Astrocyte (in vitro differentiated cells and primary cell): ENCODE measurements around the gene DHPS. TPM values are rescaled to one million over a fixed set of nuclear protein-coding genes. Genes with fewer than 3 reads are reported as not detected.
A peak's percentile ranks its signal among the peaks of the same experiment; 100 is the strongest.

Source experiments
- DNase-seq: peaks from one replicate; pipeline ENCODE4 v3.0.0-alpha.2; 2010; ENCODE audit warnings: low read depth
- FAIRE-seq: peaks from 2 replicates; lab custom pipeline; 2011; peaks lifted over from hg19 to GRCh38; lab: Jason Lieb, UNC
- H2AFZ ChIP-seq: 2 replicates; pipeline ENCODE4 v1.6.0; 2012; ENCODE audit warnings: low read depth, low read length, inconsistent platforms
- H3K27ac ChIP-seq: 2 replicates; pipeline ENCODE4 v1.5.1; 2011; ENCODE audit warnings: low read depth, low read length, inconsistent platforms
- H3K27me3 ChIP-seq: 2 replicates; pipeline ENCODE4 v1.6.0; 2011; ENCODE audit warnings: low read length, inconsistent platforms; ENCODE audit not compliant: insufficient read depth
- H3K36me3 ChIP-seq: 2 replicates; pipeline ENCODE4 v1.5.1; 2011; ENCODE audit warnings: low read length, inconsistent platforms; ENCODE audit not compliant: insufficient read depth
- H3K4me1 ChIP-seq: 2 replicates; pipeline ENCODE4 v1.5.1; 2011; ENCODE audit warnings: low read length, inconsistent platforms; ENCODE audit not compliant: insufficient read depth
- H3K4me2 ChIP-seq: 2 replicates; pipeline ENCODE4 v1.6.0; 2012; ENCODE audit warnings: low read length, inconsistent platforms
- H3K4me3 ChIP-seq: 2 replicates; pipeline ENCODE4 v1.5.1; 2011; ENCODE audit warnings: low read depth, mild to moderate bottlenecking, low read length, inconsistent platforms; ENCODE audit not compliant: insufficient read depth
- H3K79me2 ChIP-seq: 2 replicates; pipeline ENCODE4 v1.6.0; 2012; ENCODE audit warnings: mild to moderate bottlenecking, low read length, inconsistent platforms; ENCODE audit not compliant: insufficient read depth
- H3K9ac ChIP-seq: 2 replicates; pipeline ENCODE4 v1.6.0; 2012; ENCODE audit warnings: mild to moderate bottlenecking, low read length, inconsistent platforms
- H3K9me3 ChIP-seq: 2 replicates; pipeline ENCODE4 v1.5.1; 2012; ENCODE audit warnings: low read depth, mild to moderate bottlenecking, low read length, inconsistent platforms; ENCODE audit not compliant: insufficient read depth
- H4K20me1 ChIP-seq: 2 replicates; pipeline ENCODE4 v1.6.0; 2012; ENCODE audit warnings: low read length, inconsistent platforms; ENCODE audit not compliant: insufficient read depth
- H3K27ac Mint-ChIP-seq: one replicate; pipeline ENCODE4 v1.8.0; 2021; ENCODE audit warnings: mild to moderate bottlenecking, mixed read lengths; ENCODE audit not compliant: unreplicated experiment
- H3K27me3 Mint-ChIP-seq: one replicate; pipeline ENCODE4 v1.8.0; 2021; ENCODE audit warnings: low read depth, mixed read lengths; ENCODE audit not compliant: unreplicated experiment
- H3K36me3 Mint-ChIP-seq: one replicate; pipeline ENCODE4 v1.8.0; 2021; ENCODE audit warnings: low read depth, mixed read lengths; ENCODE audit not compliant: unreplicated experiment
- H3K4me1 Mint-ChIP-seq: one replicate; pipeline ENCODE4 v1.8.0; 2021; ENCODE audit warnings: low read depth, mixed read lengths; ENCODE audit not compliant: unreplicated experiment
- H3K4me3 Mint-ChIP-seq: one replicate; pipeline ENCODE4 v1.8.0; 2021; ENCODE audit warnings: mild to moderate bottlenecking, moderate library complexity, mixed read lengths; ENCODE audit not compliant: unreplicated experiment
- H3K9me3 Mint-ChIP-seq: one replicate; pipeline ENCODE4 v1.8.0; 2021; ENCODE audit warnings: mild to moderate bottlenecking, mixed read lengths; ENCODE audit not compliant: unreplicated experiment
- EZH2 ChIP-seq: IDR thresholded peaks from 2 replicates; pipeline ENCODE4 v1.6.1; 2012; ENCODE audit warnings: mild to moderate bottlenecking, low read length, inconsistent platforms; ENCODE audit not compliant: insufficient read depth
- total RNA-seq: library from RNA; stranded (reverse); gene quantifications from 2 replicates; pipeline ENCODE4 v1.2.1, GENCODE V29; 2021
- TF ChIP-seq, protein P1 (sequence below): IDR thresholded peaks from 2 replicates; pipeline ENCODE4 v1.5.1; 2011; ENCODE audit warnings: low read depth, mild to moderate bottlenecking, inconsistent platforms, low read length, moderate library complexity; ENCODE audit not compliant: insufficient read depth

The DHPS gene
- total RNA-seq, 1 donor from 2014 or later, result 43.4 TPM

GRCh38 chr19:12722566-12723380 lies 41.1 kb upstream of the DHPS start:
- Histone ChIP-seq H3K9me3 (no peaks in the 10 kb centered on the region), H2AFZ (peak overlapping the region; percentile 87), H3K36me3 (peaks cover 9% of the 10 kb centered on the region), H3K27me3 (no peaks in the 10 kb centered on the region), H3K4me2 (peak overlapping the region; percentile 95), H4K20me1 (peaks cover 33% of the 10 kb centered on the region), H3K4me3 (peak overlapping the region; percentile 92), H3K27ac (peak overlapping the region; percentile 86), H3K4me1 (peaks cover 17% of the 10 kb centered on the region), H3K9ac (peak overlapping the region; percentile 89), H3K79me2 (peaks cover 64% of the 10 kb centered on the region)
- Mint-ChIP-seq H3K27me3 (no peaks in the 10 kb centered on the region), H3K4me1 (peaks cover 15% of the 10 kb centered on the region), H3K27ac (peak overlapping the region; percentile 97), H3K9me3 (no peaks in the 10 kb centered on the region), H3K4me3 (peak overlapping the region; percentile 99), H3K36me3 (peaks cover 9% of the 10 kb centered on the region)
- TF ChIP-seq, protein P1, sequence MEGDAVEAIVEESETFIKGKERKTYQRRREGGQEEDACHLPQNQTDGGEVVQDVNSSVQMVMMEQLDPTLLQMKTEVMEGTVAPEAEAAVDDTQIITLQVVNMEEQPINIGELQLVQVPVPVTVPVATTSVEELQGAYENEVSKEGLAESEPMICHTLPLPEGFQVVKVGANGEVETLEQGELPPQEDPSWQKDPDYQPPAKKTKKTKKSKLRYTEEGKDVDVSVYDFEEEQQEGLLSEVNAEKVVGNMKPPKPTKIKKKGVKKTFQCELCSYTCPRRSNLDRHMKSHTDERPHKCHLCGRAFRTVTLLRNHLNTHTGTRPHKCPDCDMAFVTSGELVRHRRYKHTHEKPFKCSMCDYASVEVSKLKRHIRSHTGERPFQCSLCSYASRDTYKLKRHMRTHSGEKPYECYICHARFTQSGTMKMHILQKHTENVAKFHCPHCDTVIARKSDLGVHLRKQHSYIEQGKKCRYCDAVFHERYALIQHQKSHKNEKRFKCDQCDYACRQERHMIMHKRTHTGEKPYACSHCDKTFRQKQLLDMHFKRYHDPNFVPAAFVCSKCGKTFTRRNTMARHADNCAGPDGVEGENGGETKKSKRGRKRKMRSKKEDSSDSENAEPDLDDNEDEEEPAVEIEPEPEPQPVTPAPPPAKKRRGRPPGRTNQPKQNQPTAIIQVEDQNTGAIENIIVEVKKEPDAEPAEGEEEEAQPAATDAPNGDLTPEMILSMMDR, result no peak
- no peak for TF ChIP-seq EZH2
- FAIRE-seq (peak; percentile 75), DNase-seq (peak; percentile 99)

- Mint-ChIP-seq H3K4me1 (peaks cover 15% of the 10 kb centered on the region), H3K4me3 (peak overlapping the region; percentile 99), H3K9me3 (no peaks in the 10 kb centered on the region), H3K27ac (peak overlapping the region; percentile 98), H3K27me3 (no peaks in the 10 kb centered on the region), H3K36me3 (peaks cover 9% of the 10 kb centered on the region)
- H2AFZ ChIP-seq, result no peak overlapping the region
- TF ChIP-seq, protein P1, result no peak
- TF ChIP-seq EZH2, result no peak
- H3K27me3 ChIP-seq, result no peaks in the 10 kb centered on the region
- peak overlapping the region; percentile 92 for H3K4me3 ChIP-seq
- peak overlapping the region; percentile 89 for H3K9ac ChIP-seq
- H3K4me1 ChIP-seq, result peaks cover 17% of the 10 kb centered on the region
- DNase-seq (peak; percentile 74), FAIRE-seq (no peak)
- H3K79me2 ChIP-seq, result peaks cover 71% of the 10 kb centered on the region
- peaks cover 42% of the 10 kb centered on the region for H4K20me1 ChIP-seq
- peak overlapping the region; percentile 95 for H3K4me2 ChIP-seq
- peaks cover 10% of the 10 kb centered on the region for H3K36me3 ChIP-seq
- peak overlapping the region; percentile 86 for H3K27ac ChIP-seq
- no peaks in the 10 kb centered on the region for H3K9me3 ChIP-seq
These were observed 40.2 kb upstream of the DHPS start for GRCh38 chr19:12721656-12722565.
